COLO668 (cell line): ENCODE measurements around the gene ONECUT1.
A peak's percentile ranks its signal among the peaks of the same experiment; 100 is the strongest.
"Not testable (repeated sequence)": the region's sequence is repeated elsewhere in the genome, so short reads cannot be mapped to it uniquely, and the experiment has no call there.

Experiments used
- DNase-seq: peaks from one replicate; lab custom pipeline; 2025; ENCODE audit not compliant: unreplicated experiment; lab: John Stamatoyannopoulos, UW

Gene ONECUT1

DNA sequence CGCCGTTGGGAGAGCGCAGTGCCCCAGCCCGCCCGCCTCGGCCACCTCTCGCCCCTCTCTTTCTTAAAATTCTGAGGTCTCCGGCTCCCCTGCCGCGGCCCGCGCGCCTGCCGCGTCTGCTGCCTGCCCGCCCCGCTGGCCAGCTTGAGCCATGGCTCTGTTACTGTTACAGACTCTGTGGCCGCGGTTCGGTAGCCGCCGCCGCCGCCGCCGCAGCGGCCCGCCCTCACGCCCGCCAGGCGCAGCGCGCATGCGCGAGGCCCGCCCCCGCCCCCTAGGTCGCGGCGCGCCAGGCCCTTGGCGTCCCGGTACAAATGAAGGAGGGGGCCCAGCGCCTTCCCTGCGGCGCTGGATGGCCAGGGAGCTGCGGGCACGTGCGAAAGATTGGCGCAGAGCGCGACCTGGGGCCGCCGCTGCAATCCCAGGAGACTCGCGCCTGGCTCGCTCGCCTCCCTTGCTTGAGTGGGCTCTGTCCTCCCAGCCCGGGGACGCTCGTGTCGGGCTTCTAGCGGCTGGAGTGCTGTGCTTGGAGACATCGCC, at the start of gene ONECUT1:
ONECUT1 (minus strand) TSS at position 168 of the 540 bp plus-strand sequence. CDS start 452 bp downstream, outside the sequence.
- DNase-seq, result peak; percentile 78

DNA sequence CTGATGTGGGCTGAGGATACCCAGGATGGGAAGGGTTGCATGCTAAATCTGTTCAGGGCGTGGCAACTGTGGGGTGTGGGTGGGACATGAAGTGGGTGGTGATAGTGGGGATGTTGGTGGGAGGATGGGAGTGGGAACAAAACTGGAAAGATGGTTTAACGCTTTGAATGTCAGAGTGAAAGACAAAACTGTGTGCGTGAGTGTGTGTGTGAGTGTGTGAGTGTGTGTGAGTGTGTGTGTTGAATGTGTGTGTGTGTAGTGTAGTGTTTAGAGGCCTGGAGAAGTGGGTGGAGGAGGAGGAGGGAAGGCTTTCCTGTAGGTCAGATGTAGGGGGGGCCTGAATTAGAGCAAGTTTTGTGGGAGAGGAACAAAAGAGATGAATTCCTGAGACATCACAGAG, 44.2 kb upstream of the ONECUT1 start:
- no peak for DNase-seq

DNA sequence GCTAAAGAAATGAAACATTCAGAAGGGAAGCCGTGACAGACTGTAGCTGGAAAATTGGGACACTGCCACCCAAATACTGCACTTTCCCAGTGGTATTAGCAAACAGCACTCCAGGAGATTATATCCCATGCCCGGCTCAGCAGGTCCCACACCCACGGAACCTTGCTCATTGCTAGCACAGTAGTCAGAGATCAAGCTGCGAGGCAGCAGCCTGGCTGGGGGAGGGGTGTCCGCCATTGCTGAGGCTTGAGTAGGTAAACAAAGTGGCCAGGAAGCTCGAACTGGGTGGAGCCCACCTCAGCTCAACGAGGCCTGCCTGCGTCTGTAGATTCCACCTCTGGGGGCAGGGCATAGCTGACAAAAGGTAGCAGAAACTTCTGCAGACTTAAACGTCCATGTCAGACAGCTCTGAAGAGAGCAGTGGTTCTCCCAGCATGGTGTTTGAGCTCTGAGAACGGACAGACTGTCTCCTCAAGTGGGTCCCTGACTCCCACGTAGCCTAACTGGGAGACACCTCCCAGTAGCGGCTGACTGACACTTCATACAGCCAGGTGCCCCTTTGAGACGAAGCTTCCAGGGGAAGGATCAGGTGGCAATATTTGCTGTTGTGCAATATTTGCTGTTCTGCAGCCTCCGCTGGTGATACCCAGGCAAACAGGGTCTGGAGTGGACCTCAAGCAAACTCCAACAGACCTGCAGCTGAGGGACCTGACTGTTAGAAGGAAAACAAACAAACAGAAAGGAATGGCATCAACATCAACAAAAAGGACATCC, 34.2 kb upstream of the ONECUT1 start:
- peak; percentile 70 for DNase-seq

DNA sequence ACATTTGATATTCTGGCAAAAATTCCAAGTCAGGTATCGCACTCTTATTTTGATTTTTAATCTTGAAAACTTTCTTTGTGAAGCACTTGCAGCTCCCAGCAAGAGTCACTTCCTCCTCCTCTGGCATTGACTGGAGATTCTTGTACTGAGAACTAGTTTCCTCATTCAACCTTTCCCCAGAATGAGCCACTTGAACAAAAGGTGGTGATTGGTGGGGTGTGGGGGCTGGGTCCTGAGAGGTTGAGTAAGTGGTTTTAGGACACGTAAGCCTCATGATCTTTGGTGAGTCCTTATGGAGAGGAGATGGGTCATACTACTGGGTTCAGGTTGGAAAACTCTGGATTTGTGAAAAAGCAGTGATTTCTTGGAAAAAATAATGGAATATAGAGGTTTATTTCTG, 32.3 kb upstream of the ONECUT1 start:
- no peak for DNase-seq

DNA sequence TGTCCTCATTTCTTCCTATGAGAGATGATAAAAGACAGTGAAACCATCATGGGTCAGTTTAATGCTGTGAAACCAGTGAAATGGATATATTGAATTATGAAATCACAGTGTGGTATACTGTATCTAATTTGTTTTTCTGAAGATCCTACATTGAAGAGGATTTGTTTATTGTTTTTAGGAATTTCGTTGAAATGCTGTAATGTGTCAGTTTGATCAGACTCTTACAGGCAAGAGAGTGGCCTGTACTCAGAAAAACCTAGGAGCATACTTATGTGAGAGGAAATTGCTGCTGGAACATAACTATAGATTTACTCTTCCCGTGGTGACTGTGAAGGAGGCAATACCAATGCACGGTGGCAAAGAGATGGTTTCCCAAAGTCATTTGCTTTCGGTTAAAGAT, 29.1 kb upstream of the ONECUT1 start:
- no peak for DNase-seq

DNA sequence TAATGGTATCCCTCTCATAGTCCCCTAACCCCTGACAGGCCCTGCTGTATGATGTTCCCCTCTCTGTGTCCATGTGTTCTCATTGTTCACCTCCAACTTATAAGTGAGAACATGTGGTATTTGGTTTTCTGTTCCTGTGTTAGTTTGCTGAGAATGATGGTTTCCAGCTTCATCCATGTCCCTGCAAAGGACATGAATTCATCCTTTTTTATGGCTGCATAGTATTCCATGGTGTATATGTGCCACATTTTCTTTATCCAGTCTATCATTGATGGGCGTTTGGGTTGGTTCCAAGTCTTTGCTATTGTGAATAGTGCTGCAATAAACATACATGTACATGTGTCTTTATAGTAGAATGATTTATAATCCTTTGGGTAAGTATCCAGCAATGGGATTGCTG, 25.8 kb upstream of the ONECUT1 start:
- DNase-seq, result not testable (repeated sequence)

DNA sequence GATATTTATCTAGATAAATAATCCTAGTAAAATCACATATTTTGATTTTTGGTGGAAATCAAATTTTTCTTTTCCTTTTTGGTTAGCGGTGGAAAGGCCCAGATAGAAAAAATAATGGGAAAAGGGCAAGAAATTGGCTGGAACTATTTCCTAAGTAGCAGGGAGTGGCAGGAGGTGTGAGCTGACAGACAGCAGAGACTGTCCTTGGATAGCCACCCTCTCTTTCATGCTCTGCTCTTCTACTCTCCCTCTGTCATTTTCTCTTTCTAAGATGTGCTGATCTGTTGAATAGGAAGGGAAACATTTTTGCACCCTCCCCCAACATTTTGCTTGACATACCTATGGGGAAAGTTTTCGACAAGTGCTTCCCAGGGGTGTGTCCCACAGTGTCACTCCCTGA, 18.9 kb upstream of the ONECUT1 start:
- no peak for DNase-seq

DNA sequence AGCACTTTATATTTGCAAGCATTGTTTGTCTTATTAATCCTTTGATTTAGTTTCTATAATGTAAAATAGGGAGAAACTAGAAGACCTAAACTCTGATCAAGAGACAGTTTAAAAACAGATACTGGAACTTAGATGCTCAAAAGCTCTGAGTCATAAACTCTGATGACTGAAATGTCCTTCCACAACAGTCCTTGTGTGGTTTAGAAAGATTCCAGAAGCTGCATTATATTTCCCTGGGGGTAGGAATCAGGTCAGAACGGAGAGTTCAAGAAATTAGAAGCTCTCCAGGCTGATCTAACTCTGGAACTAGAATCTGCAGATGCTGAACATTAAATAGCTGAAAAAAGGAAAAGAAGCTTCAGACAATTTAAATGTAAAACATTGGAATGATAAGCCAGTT, 18.3 kb upstream of the ONECUT1 start:
- DNase-seq, result no peak

DNA sequence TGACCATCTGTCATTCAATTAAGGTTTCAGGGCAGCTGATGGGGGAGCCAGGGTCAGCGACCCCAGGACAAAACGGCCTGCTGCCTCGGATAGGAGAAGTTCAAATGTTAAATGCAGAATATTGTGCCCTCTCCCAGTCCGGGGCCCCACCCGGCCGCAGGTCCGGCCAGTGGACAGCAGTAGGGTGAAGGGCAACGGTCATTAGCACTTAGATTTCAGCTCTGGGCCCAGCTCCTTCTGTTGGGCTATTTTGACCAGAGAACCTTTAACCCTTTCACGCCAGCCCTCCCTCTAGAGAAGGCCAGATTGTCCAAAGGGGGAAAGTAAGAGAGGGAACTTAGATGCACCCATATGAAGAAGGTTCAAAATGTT, 16.1 kb upstream of the ONECUT1 start:
- DNase-seq, result peak; percentile 30

DNA sequence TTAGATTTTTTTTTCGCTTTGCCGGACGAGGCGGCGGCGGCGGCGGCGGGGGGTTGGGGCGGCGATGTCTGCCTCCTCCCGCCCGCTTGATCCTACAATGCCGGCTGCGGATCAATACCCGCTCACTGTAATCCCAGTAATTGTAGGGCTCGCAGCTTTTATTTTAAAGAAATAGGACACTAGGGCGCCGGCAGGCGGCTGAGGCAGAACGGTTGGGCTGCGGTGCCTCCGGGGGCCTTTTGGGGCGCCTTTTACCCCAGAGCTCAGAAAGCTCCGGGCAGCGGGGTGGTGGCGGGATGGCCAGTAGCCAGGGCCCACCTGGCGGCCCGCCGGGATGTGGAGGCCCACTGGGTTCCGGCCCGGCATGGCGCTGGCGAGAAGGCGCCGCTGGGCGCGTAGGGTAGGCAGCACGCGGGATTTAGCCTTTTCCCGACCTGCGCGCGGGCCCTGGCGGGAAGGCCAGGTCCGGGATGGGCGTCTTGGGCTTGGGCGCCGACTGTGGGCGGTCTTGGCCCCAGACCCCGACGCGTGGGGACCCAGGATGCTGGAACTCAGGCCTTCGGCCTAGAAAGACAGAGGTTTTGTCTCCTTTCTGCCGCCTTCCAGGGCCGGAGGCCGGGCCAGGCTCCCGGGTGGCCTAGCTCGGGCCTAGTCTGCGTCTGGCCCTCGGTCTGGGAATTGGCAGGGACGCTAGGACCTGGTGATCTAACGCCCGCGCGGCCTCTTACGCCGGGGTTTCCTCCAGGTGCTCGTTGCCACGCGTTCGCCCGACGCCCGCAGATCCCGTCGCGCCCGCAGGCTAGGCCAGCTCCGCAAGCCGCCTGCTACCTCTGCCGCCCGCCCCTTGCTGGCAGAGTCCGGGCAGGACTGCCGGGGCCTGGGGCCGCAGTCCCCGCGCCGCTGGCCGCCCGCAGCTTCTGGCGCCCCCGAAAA, 15.5 kb upstream of the ONECUT1 start:
- DNase-seq, result peak; percentile 77

DNA sequence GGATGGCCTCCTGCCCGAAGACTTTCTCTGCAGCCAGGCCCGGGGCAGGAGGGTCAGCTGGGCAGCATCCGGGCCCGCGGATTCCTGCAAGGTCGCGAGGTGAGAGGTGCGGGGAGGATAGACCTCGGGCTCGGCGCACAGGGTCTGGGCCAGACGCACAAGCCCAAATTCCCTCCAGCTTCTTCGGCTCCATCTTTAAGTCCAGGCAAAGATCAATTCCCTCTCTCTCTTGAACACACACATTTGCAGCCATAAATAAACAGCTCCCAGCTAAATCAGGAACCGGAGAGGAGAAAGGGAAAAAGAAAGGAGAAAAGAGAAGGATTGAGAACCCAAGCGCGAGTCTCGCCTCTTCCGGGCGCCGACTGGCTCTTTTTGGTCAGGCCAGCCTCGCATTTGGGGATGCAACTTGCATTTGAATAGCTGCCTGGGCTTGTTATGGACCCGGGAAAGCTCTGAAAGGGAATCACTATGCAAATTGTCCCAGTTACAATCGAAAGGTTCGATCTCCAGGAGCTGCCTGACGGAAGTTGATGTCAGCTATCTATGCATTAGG, 14.5 kb upstream of the ONECUT1 start:
- peak; percentile 61 for DNase-seq

DNA sequence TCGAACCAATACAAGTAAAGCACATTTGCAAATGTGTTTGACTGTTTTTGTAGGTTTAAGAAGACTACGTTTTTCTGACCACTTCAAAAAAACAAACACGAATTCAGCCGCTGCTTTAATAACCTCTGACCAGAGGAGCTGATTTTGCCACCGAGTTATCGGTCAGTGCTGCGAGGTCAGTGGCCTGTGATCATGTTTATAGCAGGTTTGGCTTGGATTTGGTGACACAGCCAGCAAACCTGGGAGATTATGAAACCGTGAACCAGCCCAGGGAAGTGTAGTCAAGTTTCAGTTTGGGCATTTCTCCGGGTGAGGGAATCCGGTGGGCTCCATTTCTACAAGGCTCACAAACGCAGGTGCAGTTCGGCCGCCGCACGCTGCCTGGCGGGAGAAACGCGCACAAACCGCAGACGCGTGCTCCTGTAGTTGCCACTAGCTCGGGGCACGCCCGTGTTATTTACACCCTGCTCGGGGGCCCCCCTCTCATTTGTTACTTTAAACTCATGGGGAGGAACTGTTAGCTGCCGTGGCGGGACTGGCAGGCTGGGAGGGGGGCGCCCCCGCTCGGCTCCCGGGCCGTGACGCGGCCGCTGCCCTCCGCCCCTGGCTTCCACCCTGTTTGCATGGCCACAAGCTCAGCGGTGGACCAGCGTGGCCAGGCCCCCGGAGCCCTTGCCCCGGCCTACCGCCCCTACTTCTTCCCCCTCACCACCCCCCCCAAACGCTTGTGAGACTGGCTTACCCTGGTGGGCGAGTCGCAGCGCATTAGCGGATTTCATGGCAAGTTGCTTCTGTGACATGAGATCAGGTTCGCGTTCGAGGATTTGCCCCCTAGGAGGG, 13.6 kb upstream of the ONECUT1 start:
- DNase-seq, result peak; percentile 65

DNA sequence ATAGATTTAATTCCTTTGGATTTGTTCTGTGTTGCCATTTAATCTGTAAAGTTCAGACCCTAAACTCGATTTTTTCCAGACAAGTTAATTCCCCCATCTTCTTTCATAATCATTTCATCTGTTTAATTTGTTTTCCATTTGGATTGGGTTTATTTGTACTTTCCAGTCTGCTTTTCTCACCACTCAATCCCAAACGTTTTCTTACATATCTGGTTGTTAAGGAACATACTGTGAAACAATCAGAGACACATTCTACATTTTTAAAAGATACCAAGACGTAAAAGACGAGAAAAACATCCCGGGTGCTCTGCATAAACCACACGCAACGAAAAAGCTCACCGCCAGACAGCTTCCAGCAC, 13.0 kb upstream of the ONECUT1 start:
- DNase-seq, result no peak

DNA sequence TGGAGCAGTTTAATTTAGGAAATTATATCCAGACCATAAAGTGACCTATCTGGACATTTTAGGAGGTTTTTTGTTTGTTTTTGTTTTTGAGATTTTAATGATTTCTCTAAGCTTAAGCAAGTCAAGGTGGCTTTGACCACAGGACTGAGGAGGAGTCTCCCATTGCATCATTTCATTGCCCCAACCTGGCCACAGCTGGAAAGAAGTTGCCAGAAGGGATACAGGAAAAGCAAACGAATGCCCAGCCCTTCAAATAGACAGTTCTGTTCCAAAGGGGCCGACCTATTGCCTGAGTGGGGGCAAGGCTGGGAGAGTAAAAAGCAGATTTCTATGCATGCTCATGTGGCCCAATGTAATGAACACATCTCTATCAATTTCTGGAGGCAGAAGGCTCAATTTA, 12.0 kb upstream of the ONECUT1 start:
- DNase-seq, result no peak

DNA sequence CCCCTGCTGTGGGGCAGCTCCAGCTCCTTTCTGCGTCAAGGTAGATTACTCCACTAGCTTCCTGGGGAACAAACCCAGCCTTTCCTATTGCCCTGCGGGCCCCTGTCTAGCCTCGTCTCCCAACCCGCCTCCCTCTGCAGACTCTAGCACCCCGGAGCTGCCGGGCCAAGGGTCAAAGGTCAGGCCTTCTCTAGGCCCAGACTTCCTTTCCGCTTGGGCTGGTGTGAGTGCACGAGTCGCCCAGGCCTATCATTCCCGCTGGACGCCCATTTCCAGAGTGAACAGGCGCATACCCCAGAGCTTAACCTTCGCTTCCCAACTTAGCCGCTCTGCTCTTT, 11.6 kb upstream of the ONECUT1 start:
- DNase-seq, result no peak

DNA sequence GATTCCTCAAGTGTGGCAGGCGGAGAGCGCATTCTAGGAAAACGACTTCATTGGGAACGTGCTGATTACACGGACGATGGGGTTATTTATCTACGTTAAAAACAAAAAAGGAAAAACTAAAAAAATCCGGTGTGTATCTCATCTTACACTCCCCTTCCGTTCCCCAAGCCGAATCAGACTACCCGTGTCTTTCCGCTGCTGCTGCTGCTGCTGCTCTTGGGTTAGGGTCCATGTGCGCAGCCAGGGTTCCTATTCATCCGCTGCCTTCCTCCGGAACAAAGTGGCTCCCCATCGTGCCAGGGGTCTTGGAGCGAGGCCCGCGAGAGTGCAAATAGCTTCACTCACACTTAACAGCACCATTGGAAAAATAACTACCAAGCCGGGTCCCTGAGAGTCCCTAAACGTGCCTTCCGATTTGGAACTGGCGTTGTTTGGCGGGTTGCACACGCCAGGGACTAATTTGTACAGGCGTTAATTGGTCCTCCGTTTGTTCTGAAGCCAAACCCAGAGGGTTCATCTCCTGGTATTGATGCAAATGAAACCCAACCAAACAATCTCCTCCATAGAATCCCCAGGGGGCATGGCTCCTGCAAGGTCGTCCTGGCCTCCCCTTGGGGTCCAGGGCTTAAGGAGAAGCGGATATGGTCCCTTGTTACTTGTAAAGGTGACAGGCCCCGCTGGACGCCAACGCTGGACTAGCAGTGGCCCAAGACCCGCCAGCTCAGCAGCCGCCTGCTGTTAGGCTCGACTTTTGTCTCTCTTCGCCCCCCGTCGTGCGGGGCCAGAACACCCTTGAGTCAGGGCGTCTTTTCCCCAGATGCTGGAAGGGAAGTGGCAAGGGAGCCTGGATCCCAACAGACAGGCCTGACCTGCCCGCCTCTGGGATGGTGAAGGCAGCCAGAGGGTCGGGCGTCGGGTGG, 11.0 kb upstream of the ONECUT1 start:
- DNase-seq, result no peak

DNA sequence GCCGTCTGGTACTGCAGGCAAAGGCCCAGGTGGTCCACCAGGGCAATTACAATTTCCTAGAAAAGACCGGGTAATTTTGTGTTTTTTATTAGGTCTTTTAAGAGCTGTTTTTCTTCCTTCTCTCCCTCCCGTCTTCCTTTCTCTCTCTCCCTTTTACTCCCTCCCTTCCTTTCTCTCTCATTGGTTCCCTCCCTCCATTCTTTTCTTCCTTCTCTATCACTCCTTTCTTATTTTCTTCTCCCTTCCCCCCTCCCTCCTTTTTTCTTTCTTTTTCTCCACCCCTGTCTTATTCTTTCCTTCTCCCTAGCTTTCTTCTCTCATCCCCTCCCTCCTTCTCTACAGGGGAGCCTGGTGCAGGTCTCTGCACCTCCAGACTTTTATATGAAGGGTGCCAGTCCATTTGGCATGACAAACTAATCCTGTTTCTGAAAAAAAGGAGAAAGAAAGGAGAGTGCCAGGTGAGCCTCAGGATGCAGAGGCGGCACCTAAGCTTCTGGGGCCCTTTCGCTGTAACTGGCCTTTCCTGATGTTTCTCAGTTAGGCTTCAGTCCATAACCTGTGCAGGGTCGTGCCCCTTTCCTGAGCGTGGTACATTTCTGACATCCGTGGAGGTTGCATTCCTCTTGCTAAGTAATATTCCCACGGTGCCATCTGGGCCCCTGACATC, 9.1 kb upstream of the ONECUT1 start:
- no peak for DNase-seq

DNA sequence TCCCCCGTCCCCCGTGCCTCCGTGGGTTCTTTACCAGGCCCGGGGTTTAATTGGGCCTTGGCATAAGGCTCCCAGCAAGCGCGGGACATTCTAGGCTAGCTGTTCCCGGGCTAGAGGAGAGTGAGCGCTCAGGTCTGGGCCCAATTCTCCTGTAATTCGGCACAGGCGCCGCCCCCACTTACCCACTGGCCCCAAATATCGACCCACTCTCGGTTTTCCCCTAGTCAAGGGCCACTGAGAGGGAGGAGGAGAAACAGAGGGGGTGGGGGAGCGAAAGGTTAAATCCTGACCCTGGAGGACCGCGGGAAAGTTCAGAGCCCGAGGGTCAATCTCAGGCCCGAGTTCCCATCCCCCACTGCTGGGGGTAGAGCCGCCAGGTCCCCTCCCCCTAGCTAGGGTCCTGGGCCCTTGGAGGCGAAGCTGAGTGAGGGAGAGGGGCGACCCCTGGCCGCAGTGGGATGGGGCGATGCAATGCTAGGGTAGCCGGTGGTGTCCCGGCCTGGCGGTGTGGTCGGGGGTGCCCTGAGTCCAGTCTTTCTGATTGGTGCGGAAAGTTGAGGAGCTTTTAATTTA, 8.5 kb upstream of the ONECUT1 start:
- DNase-seq, result no peak
